LNCAP (cell line): ENCODE data around the gene AGAP2.

ENCODE experiments used
- TF ChIP-seq, protein P1 (sequence below): fragments of 450-650 bp; IDR thresholded peaks from 2 replicates; pipeline ENCODE4 v1.5.1; 2017; ENCODE audit warnings: mild to moderate bottlenecking

AGAP2 gene

DNA sequence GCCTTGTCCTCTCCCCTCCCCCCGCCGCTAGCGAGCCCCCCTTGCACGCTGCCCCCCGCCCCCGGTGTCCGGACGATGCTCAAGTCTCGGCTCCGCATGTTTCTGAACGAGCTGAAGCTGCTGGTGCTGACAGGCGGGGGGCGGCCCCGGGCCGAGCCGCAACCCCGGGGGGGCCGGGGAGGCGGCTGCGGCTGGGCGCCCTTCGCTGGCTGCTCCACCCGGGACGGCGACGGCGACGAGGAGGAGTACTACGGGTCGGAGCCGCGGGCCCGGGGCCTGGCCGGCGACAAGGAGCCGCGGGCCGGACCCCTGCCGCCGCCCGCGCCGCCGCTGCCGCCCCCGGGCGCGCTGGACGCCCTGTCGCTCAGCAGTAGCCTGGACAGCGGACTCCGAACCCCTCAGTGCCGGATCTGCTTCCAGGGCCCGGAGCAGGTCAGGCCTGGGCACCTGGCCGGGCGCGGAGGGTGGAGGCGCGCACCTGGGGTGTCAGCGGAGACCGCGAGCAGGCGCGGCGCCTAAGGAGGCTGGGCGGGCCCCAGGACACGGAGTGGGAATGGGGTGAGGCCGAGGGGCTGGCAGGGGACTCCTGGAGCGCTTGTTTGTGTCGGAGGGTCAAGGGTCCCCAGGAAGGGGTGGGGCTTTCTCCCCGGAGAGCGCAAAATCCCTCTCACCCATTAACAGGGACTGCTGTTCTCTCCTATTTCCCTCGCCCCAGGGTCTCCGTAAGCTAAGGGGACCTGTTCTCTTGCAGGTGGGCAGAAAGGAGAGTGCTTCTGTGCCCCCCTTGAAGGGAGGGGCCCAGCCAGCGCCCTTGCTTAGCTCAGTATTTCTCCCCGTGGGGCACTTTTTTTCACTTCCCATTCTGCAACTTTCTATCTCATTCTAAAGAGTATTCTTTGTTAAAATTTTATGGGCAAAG, 17.2 kb upstream of the AGAP2 start:
- TF ChIP-seq, protein P1, sequence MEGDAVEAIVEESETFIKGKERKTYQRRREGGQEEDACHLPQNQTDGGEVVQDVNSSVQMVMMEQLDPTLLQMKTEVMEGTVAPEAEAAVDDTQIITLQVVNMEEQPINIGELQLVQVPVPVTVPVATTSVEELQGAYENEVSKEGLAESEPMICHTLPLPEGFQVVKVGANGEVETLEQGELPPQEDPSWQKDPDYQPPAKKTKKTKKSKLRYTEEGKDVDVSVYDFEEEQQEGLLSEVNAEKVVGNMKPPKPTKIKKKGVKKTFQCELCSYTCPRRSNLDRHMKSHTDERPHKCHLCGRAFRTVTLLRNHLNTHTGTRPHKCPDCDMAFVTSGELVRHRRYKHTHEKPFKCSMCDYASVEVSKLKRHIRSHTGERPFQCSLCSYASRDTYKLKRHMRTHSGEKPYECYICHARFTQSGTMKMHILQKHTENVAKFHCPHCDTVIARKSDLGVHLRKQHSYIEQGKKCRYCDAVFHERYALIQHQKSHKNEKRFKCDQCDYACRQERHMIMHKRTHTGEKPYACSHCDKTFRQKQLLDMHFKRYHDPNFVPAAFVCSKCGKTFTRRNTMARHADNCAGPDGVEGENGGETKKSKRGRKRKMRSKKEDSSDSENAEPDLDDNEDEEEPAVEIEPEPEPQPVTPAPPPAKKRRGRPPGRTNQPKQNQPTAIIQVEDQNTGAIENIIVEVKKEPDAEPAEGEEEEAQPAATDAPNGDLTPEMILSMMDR, result no peak

DNA sequence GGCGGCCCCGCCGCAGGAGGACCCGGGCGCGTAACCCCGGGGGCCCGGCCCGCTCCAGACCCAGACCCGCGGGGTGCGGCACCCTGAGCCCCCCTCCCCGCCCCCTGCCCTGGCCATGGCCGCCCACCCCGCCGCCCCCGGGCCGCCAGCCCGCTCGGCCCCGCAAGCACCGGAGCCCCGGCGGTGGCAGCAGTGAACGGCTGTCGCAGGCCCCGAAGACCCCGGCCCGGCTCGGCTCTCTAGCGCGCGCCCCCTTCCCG, 16.6 kb upstream of the AGAP2 start:
- TF ChIP-seq, protein P1, result no peak

DNA sequence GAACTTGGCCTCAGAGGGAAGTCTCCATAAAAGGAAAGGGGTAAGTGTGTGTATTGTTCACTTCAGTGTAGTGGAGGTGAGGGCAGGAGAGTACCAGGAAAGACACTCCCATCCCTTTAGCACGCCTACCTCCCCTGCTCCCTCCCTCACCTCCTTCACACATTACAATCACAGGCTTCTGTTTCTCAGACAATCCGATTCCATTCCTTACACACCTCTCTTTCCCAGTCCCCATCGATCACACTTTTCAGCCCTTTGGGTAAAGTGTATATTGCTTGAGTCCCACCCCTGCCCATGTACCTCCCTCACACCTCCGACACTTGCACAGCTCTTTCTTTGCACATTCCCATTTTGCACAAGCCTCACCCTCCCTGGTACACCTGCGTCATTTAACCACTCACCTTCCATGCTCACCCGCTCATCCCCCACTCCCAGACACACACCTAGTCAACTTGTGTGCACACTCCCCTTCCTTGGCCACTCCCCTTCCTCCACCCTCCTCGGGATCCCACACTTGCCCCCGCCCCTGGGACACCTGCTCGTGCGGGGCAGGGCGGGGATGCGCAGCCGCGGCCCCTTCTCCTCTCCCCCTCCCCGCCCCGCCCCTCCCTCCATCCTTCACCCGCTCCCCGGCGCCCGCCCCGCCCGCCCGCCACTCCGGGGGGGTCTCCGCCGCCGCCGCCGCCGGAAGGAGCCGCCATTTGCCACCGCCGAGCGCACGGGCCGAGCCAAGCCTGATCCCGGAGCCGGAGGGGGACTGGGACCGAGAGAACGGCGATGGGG, 16.1 kb upstream of the AGAP2 start, which contains the start of gene MARCHF9:
TSS of gene MARCHF9 (plus strand) at position 693 of the 783 bp plus-strand sequence. CDS start 426 bp downstream, outside the sequence.
- TF ChIP-seq, protein P1, result no peak

DNA sequence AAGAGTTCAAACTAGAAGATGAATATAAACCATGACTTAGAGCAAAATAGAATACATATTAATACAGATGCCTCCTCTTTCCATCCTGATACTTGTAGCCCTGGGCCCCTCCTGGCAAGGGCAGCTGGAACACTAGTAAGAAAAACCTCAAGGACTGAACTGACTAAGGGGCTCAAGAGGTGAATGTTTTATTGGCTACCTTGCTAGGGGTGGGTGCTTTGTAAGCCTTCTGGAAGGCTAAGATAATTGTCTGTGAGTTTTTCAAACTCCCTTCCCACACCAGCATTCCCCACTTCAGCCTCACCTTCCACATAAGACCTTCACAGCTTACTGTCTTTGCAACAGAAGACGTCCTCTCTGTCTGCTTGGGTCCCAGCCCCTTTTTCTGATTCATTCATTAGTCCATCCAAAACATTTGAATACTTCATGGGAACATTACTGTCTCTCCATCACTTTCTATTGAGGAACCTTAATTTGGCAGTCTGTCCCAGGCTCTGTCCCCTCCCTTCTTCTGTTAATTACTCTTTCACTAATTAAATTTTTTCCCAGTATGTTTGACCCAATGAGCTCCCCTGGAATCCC, 15.3 kb upstream of the AGAP2 start:
- TF ChIP-seq, protein P1, result no peak

DNA sequence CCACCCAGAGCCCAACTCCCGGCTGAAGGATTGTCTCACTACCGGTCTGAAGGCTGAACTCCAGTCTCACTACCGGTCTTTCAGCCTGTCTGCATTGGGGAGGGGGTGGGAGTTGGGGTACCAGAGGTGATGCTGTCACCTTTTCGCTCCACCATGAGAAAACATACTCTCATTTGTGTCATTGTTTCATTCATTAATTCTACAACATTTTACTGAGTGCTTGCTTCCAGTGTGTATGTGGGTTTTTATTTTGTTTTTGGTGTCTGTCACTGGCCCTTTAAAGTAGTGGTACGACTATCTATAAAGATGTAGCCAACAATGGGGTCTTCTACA, 14.1 kb upstream of the AGAP2 start:
- TF ChIP-seq, protein P1, result no peak

DNA sequence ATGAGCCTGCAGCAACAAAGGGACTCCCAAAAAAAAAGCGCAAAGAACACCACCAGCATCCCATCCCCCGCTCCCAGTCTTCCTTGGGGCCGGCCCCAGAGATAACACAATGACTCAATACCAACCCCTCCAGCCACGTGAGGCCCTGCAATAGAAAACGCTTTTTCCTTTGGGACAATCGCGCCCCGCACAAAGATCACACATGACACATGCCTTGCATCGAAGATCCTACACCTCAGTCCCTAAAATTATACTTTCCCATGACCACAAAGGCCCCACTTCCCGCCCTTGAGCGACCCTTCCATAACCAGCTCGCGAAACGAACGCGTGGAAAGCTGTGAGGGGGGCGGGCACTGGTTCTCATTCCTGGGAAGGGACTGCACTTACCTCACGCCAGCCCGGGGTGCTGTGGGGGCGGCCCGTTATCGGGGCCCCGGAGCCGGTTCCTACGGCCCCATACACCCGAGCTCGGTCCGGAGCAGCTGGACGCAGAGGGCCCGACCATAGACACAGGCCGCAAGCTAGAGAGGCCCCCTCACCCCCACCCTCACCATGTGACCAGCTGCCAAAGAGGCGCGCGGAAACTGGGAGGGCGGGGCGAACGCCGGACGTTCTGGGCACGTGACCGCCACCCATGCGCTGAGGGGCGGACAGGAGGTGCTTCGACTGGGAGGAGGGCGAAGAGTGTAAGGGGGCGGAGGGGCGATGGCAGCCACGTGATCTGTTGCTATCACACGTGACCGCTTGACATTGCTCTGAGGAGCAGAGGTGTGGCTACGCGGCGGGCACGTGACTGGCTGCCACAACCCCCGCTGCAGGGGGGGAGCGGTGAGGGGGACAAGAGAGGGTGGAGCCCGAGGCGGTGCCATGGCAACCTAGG, 13.5 kb upstream of the AGAP2 start, which contains the start of gene CDK4:
TSS of gene CDK4 (minus strand) at position 523 of the 880 bp plus-strand sequence. CDS start 593 bp downstream, outside the sequence.
- TF ChIP-seq, protein P1, result no peak

DNA sequence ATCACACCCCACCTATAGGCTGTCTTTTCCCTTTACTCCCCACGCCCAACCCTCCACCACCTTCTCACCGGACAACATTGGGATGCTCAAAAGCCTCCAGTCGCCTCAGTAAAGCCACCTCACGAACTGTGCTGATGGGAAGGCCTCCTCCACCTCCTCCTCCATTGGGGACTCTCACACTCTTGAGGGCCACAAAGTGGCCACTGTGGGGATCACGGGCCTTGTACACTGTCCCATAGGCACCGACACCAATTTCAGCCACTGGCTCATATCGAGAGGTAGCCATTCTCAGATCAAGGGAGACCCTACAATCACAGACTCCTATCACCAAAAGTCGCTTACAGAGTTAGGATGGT, 12.9 kb upstream of the AGAP2 start:
- TF ChIP-seq, protein P1, result no peak
